Activated CD8-positive, alpha-beta memory T cell treated with anti-CD3 and anti-CD28 coated beads, Interleukin-2, amount 50 U/mL, for 24 hours (primary cell): ENCODE measurements around the gene KRT28.
"Not testable (repeated sequence)": the region's sequence is repeated elsewhere in the genome, so short reads cannot be mapped to it uniquely, and the experiment has no call there.

Source experiments
- DNase-seq: peaks from one replicate; pipeline ENCODE4 v3.0.0-alpha.2; 2020; ENCODE audit errors: extremely low read depth

KRT28 gene

DNA sequence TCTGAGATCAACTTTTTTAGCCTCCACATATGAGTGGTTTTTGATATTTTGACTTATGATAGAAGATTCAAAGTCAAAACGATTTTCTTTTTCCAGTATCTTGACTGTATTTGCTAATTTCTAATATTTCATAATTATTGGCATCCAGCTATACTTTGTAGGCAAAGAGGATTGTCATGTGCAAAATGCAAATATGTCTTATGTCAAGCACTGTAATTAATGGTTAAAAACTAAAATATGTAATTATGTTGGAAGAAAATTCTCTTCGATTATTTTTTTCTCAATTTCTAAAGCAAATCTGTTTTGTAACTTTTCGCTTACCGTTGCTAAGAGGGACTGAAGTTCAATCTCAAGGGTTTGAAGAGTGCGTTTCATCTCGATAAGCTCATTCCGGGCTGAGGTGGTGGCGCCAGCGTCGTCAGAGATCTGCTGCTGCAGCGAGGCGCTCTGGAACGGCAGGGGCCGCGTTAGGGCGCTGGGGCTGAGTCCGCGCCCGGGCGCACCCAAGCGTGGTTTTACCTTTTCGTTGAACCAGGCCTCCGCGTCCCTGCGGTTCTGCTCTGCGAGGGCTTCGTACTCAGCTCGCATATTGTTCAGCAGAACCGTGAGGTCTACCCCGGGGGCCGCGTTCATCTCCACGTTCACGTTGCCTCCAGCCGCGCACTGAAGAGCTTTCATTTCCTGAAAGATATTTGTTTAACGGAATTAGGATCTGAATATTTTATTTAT is 20.4 kb downstream of the KRT28 start:
- DNase-seq: no peak

GRCh38 chr17:40778461-40778860 is 21.3 kb downstream of the KRT28 start:
- DNase-seq: no peak

- DNase-seq: no peak
Observed at GRCh38 chr17:40777971-40778370, 21.8 kb downstream of the KRT28 start.

DNA sequence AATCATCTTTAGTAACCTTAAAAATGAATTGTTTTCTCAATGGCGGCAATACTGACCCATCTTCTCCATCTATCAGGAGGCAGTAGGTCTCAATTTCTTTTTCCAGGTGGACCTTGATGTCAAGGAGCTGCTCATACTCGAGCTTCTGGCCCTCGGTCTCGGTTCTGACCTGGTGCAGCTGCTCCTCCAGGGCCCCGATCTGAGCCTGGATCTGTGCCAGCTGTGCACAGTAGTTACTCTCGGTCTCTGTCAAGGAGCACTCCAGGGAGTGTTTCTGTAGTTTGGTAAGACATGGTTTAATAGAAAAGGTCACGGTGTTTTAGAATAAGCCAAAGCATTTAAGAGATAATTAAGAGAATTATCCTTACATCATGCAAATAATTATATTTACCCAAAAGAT is 22.3 kb downstream of the KRT28 start:
- DNase-seq: no peak

DNA sequence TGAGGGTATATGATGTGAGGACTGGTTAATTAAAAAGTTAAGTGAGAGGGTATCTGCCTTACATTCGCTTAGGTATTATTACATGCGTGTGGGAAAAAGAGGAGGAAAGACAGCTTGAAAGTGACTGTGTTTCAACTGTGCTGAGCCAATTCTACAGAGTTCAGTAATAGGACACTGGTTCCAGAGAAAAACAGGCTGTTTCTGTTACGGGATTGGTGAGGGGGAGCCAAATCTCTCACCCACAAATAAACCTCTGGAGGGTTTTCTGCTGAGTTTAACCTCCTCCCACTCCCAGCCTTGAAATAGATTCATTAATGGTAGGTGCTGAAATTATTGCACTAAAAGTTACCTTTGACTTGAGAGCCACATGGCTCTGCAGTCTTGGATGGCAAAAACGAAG is 23.8 kb downstream of the KRT28 start:
- DNase-seq: no peak

DNA sequence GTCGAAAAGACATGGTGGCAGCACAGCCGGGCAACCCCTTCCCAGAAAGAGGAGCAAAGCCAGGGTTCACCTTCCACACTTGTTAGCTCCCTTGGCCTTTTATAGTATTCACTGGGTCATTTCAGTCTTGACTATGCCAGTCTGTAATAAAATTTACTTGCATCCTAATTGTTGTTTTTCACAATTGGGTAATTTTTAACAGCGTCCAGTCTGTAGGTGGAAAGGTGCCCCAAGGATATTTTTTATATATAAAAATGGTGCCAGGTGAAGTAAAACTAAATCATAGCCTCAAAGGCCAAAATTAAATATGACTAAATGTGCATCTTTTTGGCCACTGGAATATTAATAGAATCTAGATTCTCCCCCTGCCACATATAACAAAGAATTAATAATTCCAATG is 27.7 kb downstream of the KRT28 start, which contains the start of gene KRT26:
Gene KRT26, minus strand, starts transcription at position 101 of the 400 bp plus-strand sequence. Its CDS starts 88 bp downstream, at position 13.
- DNase-seq: no peak

GRCh38 chr17:40765657-40766056 is 34.1 kb downstream of the KRT28 start:
- DNase-seq: no peak

- no peak for DNase-seq
Observed at GRCh38 chr17:40763752-40764151, 36.0 kb downstream of the KRT28 start.

DNA sequence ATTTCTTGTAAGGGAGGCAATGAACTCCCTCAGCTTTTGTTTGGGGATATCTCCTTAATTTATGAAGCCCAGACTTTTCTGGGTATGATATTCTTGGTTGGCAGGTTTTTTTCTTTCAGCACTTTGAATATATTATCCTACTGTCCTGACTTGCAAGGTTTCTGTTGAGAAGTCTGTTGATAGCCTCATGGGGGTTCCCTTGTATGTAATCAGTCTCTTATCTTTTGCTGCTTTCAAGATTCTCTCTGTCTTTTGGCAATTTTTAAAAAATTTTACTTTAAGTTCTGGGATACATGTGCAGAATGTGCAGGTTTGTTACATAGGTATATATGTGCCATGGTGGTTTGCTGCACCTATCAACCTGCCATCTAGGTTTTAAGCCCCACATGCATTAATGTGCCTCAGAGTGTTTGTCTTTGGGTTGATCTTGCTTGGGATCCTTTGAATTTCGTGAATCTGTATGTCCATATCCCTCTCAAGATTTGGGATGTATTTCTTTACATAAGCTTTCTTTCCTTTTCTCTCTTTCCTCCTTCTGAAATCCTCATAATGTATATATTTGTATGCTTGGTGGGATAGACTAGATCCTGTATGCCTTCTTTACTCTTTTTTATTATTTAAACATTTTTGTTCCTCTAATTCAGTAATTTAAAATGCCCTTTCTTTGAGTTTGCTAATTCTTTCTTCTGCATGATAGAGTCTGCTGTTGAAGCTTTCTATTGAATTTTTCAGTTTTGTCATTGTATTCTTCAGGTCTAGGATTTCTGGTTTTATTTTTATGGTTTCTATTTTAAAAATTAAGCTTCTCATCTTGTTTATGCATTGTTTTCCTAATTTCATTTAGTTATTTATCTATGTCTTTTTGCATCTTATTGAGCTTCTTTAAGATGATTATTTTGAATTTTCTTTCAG is 39.4 kb downstream of the KRT28 start:
- DNase-seq: no peak

DNA sequence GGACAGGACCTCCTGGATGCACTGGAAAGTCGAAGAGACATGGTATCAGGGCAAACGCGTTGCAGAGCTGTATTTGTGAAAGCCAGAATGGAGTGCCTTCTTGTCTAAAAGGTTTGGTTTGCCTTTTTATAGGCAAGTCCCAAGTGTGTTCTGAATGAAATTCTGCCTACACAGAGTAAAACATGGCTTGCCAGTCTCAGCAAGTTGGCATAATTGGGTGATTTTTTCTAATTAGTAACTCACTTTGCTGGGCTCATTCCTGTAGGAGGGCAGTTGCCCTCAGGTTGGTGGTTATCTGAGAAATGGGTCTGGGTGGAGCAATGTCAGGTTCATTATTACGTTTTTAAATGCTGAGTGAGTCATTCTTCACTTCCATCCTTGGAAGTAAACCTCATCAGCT is 44.5 kb downstream of the KRT28 start, which contains the start of gene KRT25:
Gene KRT25, minus strand, starts transcription at position 101 of the 400 bp plus-strand sequence. Its CDS starts 60 bp downstream, at position 41.
- DNase-seq: no peak

DNA sequence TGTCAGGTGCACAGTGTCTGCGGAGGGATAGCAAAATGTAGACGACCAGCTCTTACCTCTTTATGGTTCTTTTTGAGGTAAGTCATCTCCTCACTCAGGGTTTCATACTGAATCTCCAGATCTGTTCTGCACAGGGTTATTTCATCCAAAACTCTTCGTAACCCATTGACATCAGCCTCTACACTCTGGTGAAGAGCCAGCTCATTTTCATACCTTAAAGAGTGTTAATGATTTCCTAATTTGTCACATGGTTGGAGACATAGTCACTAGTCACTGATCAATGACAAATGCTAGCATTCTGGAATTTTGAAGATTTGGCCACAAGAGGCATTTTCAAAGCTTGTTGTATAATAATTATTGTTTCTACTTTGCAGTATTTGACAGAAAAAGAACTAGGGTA is 46.0 kb downstream of the KRT28 start:
- no peak for DNase-seq

GRCh38 chr17:40751065-40751464 is 48.7 kb downstream of the KRT28 start:
- no peak for DNase-seq

DNA sequence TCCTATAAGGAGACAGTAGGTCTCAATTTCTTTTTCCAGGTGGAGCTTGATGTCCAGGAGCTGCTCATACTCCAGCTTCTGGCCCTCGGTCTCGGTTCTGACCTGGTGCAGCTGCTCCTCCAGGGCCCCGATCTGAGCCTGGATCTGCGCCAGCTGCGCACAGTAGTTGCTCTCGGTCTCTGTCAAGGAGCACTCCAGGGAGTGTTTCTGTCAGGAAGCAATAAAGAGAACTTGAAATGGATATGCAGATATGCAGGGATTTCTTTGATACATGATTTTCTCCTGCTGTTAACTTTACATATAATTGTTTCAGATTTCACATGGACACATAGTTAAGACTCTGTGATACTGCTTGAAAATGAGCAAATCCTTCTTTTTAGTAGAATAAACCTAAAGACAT is 49.4 kb downstream of the KRT28 start:
- DNase-seq: no peak

- not testable (repeated sequence) for DNase-seq
Observed at GRCh38 chr17:40748666-40749065, 51.1 kb downstream of the KRT28 start.
